OCI-LY3 (cell line): Measurements from ENCODE around the gene IL4.

Source experiments
- EZH2phosphoT487 ChIP-seq: fragments of 200-600 bp; shearing (Covaris generic); IDR thresholded peaks from 2 replicates; pipeline ENCODE4 v1.6.1; 2018; ENCODE audit warnings: antibody characterized with exemption, mixed run types, low read depth
- TF ChIP-seq, protein P1 (sequence below): fragments of 200-600, 300-600 bp; sonication (generic); IDR thresholded peaks from 2 replicates; pipeline ENCODE4 v1.5.1; 2014; ENCODE audit warnings: antibody characterized with exemption, low read length, low read depth

DNA sequence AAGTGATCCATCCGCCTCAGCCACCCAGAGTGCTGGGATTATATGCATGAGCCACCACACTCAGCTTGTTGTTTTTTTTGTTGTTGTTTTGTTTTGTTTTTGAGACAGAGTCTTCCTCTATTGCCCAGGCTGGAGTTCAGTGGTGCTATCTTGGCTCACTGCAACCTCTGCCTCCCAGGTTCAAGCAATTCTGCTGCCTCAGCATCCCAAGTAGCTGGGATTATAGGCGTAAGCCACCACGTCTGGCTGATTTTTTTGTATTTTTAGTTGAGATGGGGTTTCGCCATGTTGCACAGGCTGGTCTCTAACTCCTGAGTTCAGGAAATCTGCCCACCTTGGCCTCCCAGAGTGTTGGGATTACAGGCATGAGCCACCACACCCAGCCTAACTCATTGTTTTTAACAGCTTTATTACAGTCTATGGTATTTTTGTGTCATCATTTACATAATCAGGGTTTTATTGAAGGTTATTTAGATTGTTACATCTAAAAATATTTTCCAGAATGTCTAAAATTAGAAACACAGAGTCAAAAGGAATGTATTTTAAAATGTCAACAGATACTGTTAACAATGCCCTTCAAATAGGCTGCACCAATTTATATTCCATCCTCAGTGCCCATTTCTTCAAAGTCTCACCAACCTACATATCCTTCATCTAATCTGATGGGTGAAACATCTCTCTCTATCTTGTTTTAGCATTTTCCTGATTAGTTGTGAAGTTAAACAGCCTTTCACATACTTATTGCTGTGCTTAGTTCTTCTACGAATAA is 44.9 kb downstream of the IL4 start:
- TF ChIP-seq, protein P1, sequence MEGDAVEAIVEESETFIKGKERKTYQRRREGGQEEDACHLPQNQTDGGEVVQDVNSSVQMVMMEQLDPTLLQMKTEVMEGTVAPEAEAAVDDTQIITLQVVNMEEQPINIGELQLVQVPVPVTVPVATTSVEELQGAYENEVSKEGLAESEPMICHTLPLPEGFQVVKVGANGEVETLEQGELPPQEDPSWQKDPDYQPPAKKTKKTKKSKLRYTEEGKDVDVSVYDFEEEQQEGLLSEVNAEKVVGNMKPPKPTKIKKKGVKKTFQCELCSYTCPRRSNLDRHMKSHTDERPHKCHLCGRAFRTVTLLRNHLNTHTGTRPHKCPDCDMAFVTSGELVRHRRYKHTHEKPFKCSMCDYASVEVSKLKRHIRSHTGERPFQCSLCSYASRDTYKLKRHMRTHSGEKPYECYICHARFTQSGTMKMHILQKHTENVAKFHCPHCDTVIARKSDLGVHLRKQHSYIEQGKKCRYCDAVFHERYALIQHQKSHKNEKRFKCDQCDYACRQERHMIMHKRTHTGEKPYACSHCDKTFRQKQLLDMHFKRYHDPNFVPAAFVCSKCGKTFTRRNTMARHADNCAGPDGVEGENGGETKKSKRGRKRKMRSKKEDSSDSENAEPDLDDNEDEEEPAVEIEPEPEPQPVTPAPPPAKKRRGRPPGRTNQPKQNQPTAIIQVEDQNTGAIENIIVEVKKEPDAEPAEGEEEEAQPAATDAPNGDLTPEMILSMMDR, result no peak
- no peak for TF ChIP-seq EZH2phosphoT487
